Measurements from ENCODE around the gene MMP20. TPM values are rescaled to one million over a fixed set of nuclear protein-coding genes. Genes with fewer than 3 reads are reported as not detected.

MMP20 gene
- total and polyA plus RNA-seq, 2 donors (not counting 3 experiments of a cell fraction or from before 2014, with no cell fraction given) = not detected

- no peak overlapping the region for H3K4me3 ChIP-seq (replicated peaks in 1 of 3; ENCODE audit: insufficient read depth in 1 of 3, low read depth in 1 of 3, low read length in 3 of 3)
- dilution Hi-C loops (cut with MboI; ENCODE audit: extremely low pct_ligation_motif_present, low sequenced_read_pairs) = no loop called here
- ChIA-PET CTCF (interaction anchor here (0.5 to 4.8 kb wide), 5 partner anchors 13 to 249 kb away, joined by 3 to 70 read pairs (median 3); no protein-coding TSS in a partner anchor), POLR2A (no interaction called here)
- H3K36me3 ChIP-seq (ENCODE audit: control insufficient read depth in 2 of 2, extremely low read depth in 1 of 2, insufficient read depth in 2 of 2, low read length in 2 of 2) = no peaks in the 10 kb centered on the region
- H3K79me2 ChIP-seq (ENCODE audit: control insufficient read depth, insufficient read depth, low read length) = no peaks in the 10 kb centered on the region
- H4K20me1 ChIP-seq (replicated peaks; ENCODE audit: control insufficient read depth, extremely low read depth, insufficient read depth, low read length) = no peaks in the 10 kb centered on the region
- H3K27me3 ChIP-seq (ENCODE audit: control insufficient read depth in 2 of 2, insufficient read depth in 2 of 2, low read length in 2 of 2) = no peaks in the 10 kb centered on the region
- H3K27ac ChIP-seq (ENCODE audit: insufficient read depth, low read depth, low read length) = no peak overlapping the region
- DNase-seq (ENCODE audit: low read depth, low spot score) = no peak
- BruUV-seq (replicated peaks) = no TSS peak
- intact Hi-C loops (cut with micrococcal nuclease) = no loop called here
- H3K9ac ChIP-seq (replicated peaks; ENCODE audit: extremely low read depth, insufficient read depth, low read length) = no peak overlapping the region
- no peaks in the 10 kb centered on the region for H3K9me3 ChIP-seq (replicated peaks; ENCODE audit: control insufficient read depth, insufficient read depth, low read length)
- H2AFZ ChIP-seq (ENCODE audit: low read depth, low read length) = no peak overlapping the region
- FAIRE-seq = no peak
- H3K4me1 ChIP-seq (ENCODE audit: control insufficient read depth, extremely low read depth, insufficient read depth, low read length) = no peaks in the 10 kb centered on the region
- no peaks in the 10 kb centered on the region for H3K9me1 ChIP-seq (replicated peaks; ENCODE audit: control insufficient read depth, extremely low read depth, insufficient read depth, low read length)
- TF ChIP-seq MAX (IDR thresholded peaks at IDR 0.05; ENCODE audit: insufficient read depth, insufficient read length) (no peak), JUN (IDR thresholded peaks at IDR 0.05; ENCODE audit: borderline replicate concordance, insufficient read depth, insufficient read length, low read depth) (no peak), POLR2AphosphoS5 (IDR thresholded peaks at IDR 0.05; ENCODE audit: insufficient read depth, low read depth, low read length) (no peak), FOS (IDR thresholded peaks at IDR 0.05; ENCODE audit: borderline replicate concordance, insufficient read depth, low read length) (no peak), MYC (IDR thresholded peaks at IDR 0.05; ENCODE audit: low read depth, low read length) (no peak), EZH2 (IDR thresholded peaks at IDR 0.05; ENCODE audit: borderline replicate concordance, low read depth, low read length, severe bottlenecking) (no peak), CTCF (IDR thresholded peaks at IDR 0.05; ENCODE audit: extremely low read depth in 1 of 2, insufficient read depth in 1 of 2, low read depth in 1 of 2, low read length in 2 of 2) (no peak), POLR2A (IDR thresholded peaks at IDR 0.05; ENCODE audit: low read depth, low read length) (no peak), GATA2 (IDR thresholded peaks at IDR 0.05; ENCODE audit: insufficient read depth, insufficient read length, low read depth, low read length) (no peak)
- H3K4me2 ChIP-seq (ENCODE audit: insufficient read depth, low read length) = no peak overlapping the region
Observed at GRCh38 chr11:102591160-102591718, 33.9 kb downstream of the MMP20 start.

Measured in endothelial cell of umbilical vein (primary cell).